Gastroesophageal sphincter (tissue), 4 donors: ENCODE results near the gene UTP25. TPM values are rescaled to one million over a fixed set of nuclear protein-coding genes. Genes with fewer than 3 reads are reported as not detected.

Experiments
- ATAC-seq: fragments of 150-250 bp; one replicate; pipeline ENCODE4 v1.9.1; 2016; ENCODE audit warnings: mild to moderate bottlenecking, moderate library complexity
- H3K27ac ChIP-seq, 4 donors: fragments of 200-600 bp; sonication (generic) in 3 of 4; 1 replicate in 3 of 4; 2 replicates in 1 of 4; pipeline ENCODE4 v1.5.1; 2016 to 2019
- H3K27me3 ChIP-seq: fragments of 200-600 bp; sonication (generic); one replicate; pipeline ENCODE4 v1.5.1; 2019
- H3K36me3 ChIP-seq, 2 donors: fragments of 200-600 bp; sonication (generic); one replicate each; pipeline ENCODE4 v1.5.1; 2019; ENCODE audit warnings: control low read depth in 1 of 2
- H3K4me1 ChIP-seq, 3 donors: fragments of 200-600 bp; sonication (generic); 1 replicate in 2 of 3; 2 replicates in 1 of 3; pipeline ENCODE4 v1.5.1; 2016 to 2019; ENCODE audit warnings: control low read depth in 2 of 3
- H3K4me3 ChIP-seq, 2 donors: fragments of 200-600 bp; sonication (generic); one replicate each; pipeline ENCODE4 v1.5.1; 2019; ENCODE audit warnings: mild to moderate bottlenecking in 1 of 2, moderate library complexity in 1 of 2
- H3K9me3 ChIP-seq, 3 donors: fragments of 200-600 bp; sonication (generic); one replicate each; pipeline ENCODE4 v1.5.1; 2017 to 2019; ENCODE audit warnings: control low read depth in 2 of 3
- EP300 ChIP-seq: sonication (generic); formaldehyde crosslinking; IDR thresholded peaks from one replicate; pipeline ENCODE4 v1.6.1; 2017; ENCODE audit warnings: antibody characterized with exemption, mild to moderate bottlenecking
- POLR2A ChIP-seq, 2 donors: fragments of 450-650 bp; IDR thresholded peaks; one replicate each; pipeline ENCODE4 v1.6.1; 2017; ENCODE audit warnings: antibody characterized with exemption in 2 of 2, mild to moderate bottlenecking in 2 of 2, moderate library complexity in 1 of 2
- POLR2AphosphoS5 ChIP-seq: sonication (generic); formaldehyde crosslinking; IDR thresholded peaks from one replicate; pipeline ENCODE4 v1.6.1; 2017; ENCODE audit warnings: antibody characterized with exemption
- WGBS, 2 donors: methylation state at CpG; one replicate each; pipeline ENCODE4 v1.1.5; 2018; ENCODE audit warnings: low coverage in 1 of 2; 5-methylcytosine and 5-hydroxymethylcytosine counted together
- total RNA-seq, 4 donors: library from RNA; depleted of rRNA; stranded (reverse); fragments of >200 nt; gene quantifications; one replicate each; pipeline ENCODE4 v1.1.0, GENCODE V29; 2016
- TF ChIP-seq, protein P1 (sequence below), 4 experiments: fragments of 200-600 bp in 2 of 4; fragments of 450-650 bp in 2 of 4; sonication (generic) in 1 of 4; IDR thresholded peaks; one replicate each; pipeline ENCODE4 v1.5.1; 2017 to 2019; ENCODE audit warnings: antibody characterized with exemption in 4 of 4, mild to moderate bottlenecking in 2 of 4, moderate library complexity in 2 of 4

Gene UTP25
- total RNA-seq, 4 donors from 2014 or later = 4.5 to 8.7 (median 8.0) TPM

DNA sequence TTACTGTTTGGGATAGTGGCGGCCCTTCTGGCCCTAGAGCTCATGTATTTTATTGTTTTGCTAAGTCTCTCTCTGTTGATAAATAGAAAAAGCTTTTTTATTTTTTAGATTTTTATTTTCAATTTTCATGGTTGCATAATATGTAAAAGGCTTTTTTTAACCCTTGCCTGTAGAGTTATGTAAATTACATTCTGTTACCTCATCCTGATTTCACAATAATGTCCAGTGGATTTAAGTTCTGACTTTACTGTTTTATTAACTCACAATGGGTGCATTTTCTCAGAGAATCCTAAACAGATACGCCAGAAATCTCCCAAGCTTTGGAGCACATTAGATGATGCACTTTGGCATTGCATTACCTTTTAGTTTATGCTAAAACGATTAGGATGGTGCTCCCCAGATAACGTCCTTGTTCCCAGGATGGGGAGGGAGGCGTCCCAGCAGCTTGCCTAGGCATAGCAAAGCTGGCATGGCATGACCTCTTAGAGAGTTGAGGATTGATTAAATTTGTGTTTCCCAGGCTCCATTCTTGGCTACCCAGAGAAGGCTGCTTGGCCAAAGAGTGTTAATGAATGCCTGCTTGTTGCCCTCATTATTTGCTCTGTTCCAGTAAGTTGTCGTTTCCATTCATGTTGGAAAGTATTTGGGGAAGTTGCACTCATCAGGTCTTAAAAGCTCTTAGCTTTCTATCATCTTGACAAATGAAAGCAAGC, 17.1 kb downstream of the UTP25 start:
- Histone ChIP-seq H3K9me3 (no peaks in the 10 kb centered on the region), H3K27me3 (no peaks in the 10 kb centered on the region), H3K4me1 (peaks cover 0 to under 1% (median 0%) of the 10 kb centered on the region in 3 donors), H3K36me3 (peaks cover 0 to 98% of the 10 kb centered on the region in 2 donors), H3K4me3 (no peak overlapping the region), H3K27ac (no peak overlapping the region)
- 68 to 87% methylated on average over 4 to 6 of the region's 6 CpGs for WGBS, 2 donors
- no peak for TF ChIP-seq EP300
- TF ChIP-seq, protein P1, sequence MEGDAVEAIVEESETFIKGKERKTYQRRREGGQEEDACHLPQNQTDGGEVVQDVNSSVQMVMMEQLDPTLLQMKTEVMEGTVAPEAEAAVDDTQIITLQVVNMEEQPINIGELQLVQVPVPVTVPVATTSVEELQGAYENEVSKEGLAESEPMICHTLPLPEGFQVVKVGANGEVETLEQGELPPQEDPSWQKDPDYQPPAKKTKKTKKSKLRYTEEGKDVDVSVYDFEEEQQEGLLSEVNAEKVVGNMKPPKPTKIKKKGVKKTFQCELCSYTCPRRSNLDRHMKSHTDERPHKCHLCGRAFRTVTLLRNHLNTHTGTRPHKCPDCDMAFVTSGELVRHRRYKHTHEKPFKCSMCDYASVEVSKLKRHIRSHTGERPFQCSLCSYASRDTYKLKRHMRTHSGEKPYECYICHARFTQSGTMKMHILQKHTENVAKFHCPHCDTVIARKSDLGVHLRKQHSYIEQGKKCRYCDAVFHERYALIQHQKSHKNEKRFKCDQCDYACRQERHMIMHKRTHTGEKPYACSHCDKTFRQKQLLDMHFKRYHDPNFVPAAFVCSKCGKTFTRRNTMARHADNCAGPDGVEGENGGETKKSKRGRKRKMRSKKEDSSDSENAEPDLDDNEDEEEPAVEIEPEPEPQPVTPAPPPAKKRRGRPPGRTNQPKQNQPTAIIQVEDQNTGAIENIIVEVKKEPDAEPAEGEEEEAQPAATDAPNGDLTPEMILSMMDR (IDR thresholded peaks at IDR 0.05) = no peak
- TF ChIP-seq POLR2A (IDR thresholded peaks at IDR 0.05) = no peak
- no peak for TF ChIP-seq POLR2AphosphoS5
- ATAC-seq = no peak

DNA sequence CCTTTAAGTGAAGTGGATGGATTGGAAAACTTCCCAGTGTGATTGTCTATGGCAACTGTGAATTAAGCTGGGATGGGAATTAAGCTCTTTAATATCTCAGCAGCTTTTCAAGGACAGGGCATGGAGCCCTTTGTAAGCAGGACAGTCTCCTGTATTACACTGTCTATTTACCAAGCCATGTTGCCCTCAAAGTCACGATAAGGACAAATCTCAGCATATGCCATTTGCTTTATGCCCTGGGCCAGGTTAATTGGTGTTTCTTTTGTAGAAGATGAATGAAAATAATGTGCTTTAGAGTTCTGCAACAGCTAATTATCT, 17.6 kb downstream of the UTP25 start:
- H3K4me1 ChIP-seq = no peaks in the 10 kb centered on the region
- peaks cover 0 to 98% of the 10 kb centered on the region in 2 donors for H3K36me3 ChIP-seq
- no peaks in the 10 kb centered on the region for H3K27me3 ChIP-seq
- no peak for ATAC-seq
- no peaks in the 10 kb centered on the region for H3K9me3 ChIP-seq
- H3K27ac ChIP-seq = no peak overlapping the region
- no CpG with 5 or more reads among the region's 1 CpG for WGBS, 2 donors
- TF ChIP-seq POLR2A (IDR thresholded peaks at IDR 0.05) = no peak
- TF ChIP-seq EP300 = no peak
- no peak for TF ChIP-seq POLR2AphosphoS5
- H3K4me3 ChIP-seq = no peak overlapping the region

DNA sequence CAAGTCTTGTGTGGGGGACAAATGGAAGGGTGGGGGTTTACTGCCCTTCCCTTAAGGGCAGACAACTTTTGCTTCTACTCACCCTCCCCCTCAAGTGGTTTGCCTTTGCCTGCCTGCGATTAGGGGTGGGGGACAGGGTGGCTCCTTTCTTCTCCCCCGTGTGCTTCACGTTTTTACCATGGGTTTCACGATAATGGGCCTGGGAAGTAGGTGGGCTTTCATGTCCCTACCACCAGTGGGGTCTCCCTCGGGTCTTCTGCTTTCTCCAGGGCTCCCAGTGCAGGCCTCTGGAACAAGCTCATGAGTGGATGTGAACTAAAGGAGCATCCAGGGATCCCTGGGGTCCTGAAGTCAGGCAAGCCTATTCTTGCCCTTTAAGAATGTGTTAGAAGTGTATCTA, 21.6 kb downstream of the UTP25 start:
- no peaks in the 10 kb centered on the region for H3K27me3 ChIP-seq
- no peak for ATAC-seq
- H3K36me3 ChIP-seq = peaks cover 0 to 98% of the 10 kb centered on the region in 2 donors
- H3K4me1 ChIP-seq = no peaks in the 10 kb centered on the region
- H3K27ac ChIP-seq = no peak overlapping the region
- H3K9me3 ChIP-seq = no peaks in the 10 kb centered on the region
- WGBS, 2 donors = 92 to 100% methylated on average over 4 of the region's 5 CpGs
- H3K4me3 ChIP-seq = no peak overlapping the region
- TF ChIP-seq POLR2A (IDR thresholded peaks at IDR 0.05) (no peak), POLR2AphosphoS5 (no peak), EP300 (no peak)
- TF ChIP-seq, protein P1 (IDR thresholded peaks at IDR 0.05) = no peak

DNA sequence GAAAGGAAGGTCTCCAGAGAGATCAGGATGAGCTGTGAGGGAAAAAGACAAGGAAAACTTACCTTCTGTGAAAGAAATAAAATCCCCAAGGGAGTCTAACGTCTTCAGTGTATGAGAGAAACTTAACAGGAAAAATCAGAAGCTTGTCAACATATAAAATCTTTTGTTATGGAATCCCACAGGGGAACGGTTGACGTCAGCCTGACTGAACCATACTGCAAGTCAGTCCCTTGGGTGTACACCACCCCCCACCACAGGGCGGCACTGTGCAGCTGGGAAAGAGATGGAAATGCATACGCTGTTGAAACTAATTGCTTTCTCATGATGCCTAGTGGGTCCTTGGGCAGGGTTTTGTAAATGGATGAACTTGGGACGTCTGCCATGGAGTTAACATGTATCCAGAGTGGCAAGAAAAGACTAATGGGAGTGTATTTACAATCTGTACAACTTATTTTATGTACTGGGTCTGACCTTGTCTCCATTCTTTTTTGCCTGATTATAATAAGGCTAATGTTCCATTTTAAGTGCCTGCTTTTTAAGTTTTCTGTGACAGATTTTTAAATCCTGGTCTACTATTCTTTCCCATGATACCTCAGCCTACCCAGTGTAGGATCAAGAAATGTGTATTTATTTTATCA, 22.7 kb downstream of the UTP25 start:
- no peaks in the 10 kb centered on the region for H3K9me3 ChIP-seq
- 54 to 57% methylated on average over 5 to 6 of the region's 6 CpGs for WGBS, 2 donors
- H3K27me3 ChIP-seq = no peaks in the 10 kb centered on the region
- H3K4me3 ChIP-seq = no peak overlapping the region
- H3K36me3 ChIP-seq = peaks cover 0 to 94% of the 10 kb centered on the region in 2 donors
- no peaks in the 10 kb centered on the region for H3K4me1 ChIP-seq
- ATAC-seq = no peak
- TF ChIP-seq EP300 (no peak), POLR2A (IDR thresholded peaks at IDR 0.05) (no peak), POLR2AphosphoS5 (no peak)
- TF ChIP-seq, protein P1 (IDR thresholded peaks at IDR 0.05) = peak in 3 of 4 experiments; percentile 8 to 43 (median 12)
- no peak overlapping the region for H3K27ac ChIP-seq

DNA sequence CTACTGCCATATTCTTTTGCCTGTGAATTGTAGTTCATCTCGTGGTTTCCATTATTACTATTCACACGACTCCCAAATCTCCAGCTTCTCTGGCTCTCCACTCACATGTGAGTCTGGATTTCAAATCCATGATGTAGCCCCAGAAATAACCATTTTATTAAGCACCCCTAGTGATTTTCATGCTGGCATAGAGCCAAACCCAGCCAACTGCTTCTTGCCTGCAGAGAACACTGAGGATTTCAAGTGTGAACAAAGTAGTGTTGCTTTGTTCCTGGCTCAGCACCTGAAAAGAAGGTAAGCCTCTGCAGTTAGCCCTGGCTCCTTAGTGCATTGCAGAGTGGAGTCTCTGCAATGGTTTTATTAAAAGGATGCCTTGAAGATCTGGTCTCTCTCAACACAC, 25.9 kb downstream of the UTP25 start:
- WGBS, 2 donors = 90 to 96% methylated on average over 2 of the region's 2 CpGs
- TF ChIP-seq POLR2AphosphoS5 (no peak), EP300 (no peak), POLR2A (IDR thresholded peaks at IDR 0.05) (no peak)
- TF ChIP-seq, protein P1 (IDR thresholded peaks at IDR 0.05) = no peak
- no peak overlapping the region for H3K27ac ChIP-seq
- H3K4me1 ChIP-seq = no peaks in the 10 kb centered on the region
- H3K9me3 ChIP-seq = no peaks in the 10 kb centered on the region
- no peaks in the 10 kb centered on the region for H3K27me3 ChIP-seq
- peaks cover 0 to 63% of the 10 kb centered on the region in 2 donors for H3K36me3 ChIP-seq
- no peak for ATAC-seq
- no peak overlapping the region for H3K4me3 ChIP-seq
